HG02610 (cell line): ENCODE results near the gene NRAP.

Experiments used
- ATAC-seq: cut with Tn5 transposase; IDR thresholded peaks from one replicate; pipeline ENCODE4 v1.9.1; 2021; ENCODE audit warnings: mild to moderate bottlenecking, moderate library complexity; ENCODE audit not compliant: unreplicated experiment

The NRAP gene

GRCh38 chr10:113563306-113564088 is 100.3 kb downstream of the NRAP start:
- ATAC-seq, result peak; percentile 95

DNA sequence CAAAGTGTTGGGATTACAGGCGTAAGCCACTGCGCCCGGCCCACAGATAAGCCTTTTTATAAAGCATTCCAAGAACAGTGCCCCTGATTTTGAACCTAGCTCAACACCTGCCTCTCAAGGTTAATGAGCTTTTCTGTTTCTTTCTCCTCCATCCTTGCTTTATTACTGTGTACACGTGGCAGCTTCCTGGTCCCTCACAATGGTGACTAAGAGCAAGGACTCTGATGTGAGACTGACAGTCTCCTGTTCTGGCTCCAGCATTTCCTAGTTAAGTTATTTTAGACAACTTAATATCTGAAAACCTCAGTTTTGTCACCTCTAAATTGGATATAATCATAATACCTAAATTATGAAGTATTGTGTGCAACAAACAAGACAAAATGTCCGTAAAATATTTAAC is 101.1 kb downstream of the NRAP start:
- no peak for ATAC-seq

- no peak for ATAC-seq
Measured at GRCh38 chr10:113562069-113562468, 101.8 kb downstream of the NRAP start.

DNA sequence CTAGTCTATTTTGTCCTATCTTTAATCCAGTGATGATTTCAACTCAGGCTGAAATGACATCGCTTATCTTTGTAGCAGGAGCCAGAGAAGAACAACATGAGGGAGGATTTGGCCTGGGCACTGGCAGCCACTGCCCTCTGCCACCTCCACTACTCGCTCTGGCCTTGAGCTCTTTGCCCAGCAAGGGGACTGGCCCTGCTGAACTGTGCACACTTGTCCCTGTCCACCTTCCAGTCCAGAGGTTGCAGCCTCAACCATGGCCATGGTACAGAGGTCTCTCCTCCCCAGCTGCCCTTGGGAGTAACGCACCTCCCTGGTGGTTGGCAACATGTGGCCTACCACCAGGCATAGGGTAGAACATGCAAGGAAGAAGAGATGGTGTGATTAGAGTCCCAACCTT is 102.6 kb downstream of the NRAP start:
- no peak for ATAC-seq

DNA sequence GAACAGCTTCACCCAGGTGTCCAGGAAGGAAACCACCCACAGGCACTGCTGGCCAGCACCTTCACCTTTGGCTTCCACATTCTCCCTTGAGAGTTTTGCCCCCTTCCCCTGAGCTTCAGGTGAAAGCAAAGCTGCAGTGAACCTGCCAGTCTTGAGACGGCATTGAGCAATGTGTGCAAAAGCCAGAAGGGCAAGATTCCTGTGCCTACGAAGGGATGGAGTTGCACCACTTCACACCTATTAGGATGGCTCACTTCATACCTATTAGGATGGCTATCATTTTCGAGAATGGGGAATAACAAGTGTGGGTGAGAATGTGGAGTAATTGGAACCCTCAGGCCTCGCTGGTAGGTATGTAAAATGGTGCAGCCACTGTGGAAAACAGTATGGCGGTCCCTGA is 103.8 kb downstream of the NRAP start:
- no peak for ATAC-seq

- no peak for ATAC-seq
Measured at GRCh38 chr10:113557903-113558321, 105.9 kb downstream of the NRAP start.

DNA sequence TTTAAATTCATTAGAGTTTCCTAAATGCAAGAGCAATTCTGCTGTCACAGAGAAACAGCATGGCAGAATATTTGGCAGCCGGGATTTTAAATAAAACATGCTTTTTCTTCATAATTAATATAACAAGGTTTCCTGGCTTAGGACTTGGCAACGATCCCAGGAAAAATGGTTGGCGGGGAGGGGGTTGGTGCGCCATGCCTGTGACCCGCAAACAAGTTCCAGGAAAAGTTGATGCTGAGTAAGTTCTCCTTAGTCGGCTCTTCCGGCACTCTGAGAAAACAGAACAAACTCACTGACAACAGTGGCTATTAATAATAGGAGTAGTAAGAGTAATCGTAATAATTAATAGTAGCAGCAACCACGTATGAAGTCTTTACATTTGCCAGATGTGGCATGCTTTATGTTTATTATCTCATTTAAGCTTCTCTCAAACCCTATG is 106.4 kb downstream of the NRAP start:
- no peak for ATAC-seq

DNA sequence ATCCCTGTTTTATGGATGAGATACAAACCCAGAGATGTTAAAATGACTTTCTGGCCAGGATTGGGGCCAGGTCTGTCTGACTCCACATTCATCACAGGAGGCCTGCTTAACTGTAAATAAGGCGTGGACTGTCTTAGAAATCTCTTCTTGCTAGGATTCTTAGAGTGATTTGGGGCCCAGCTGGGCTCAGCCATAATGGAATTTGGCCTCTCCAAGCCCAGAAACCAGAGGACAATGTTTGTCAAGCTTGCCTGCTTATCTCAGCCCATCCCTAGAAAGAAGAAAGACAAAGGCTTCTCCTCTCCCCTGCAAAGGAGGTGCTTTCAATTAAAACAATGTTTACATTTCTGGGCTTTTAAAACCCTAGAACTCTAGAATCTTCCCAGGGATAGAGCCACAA is 108.1 kb downstream of the NRAP start:
- no peak for ATAC-seq

DNA sequence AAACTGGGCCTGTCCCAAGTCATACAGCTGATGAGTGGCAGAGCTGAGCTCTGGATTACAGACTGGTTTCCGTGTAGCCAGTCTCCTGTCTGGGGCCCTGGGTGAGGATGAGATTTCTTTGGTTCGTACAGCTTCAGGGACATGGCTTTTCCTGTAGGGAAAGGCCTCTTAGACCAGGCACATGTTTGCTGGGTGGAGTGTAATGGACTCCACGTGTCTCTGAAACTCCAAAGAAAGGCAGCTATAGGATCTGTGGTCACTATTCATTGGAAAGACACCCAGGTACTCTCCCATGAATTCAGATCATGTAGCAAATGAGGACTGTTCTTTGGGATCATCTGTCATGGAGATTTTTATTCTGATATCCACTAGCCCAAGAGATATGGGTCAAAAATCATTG is 108.6 kb downstream of the NRAP start:
- ATAC-seq, result no peak

DNA sequence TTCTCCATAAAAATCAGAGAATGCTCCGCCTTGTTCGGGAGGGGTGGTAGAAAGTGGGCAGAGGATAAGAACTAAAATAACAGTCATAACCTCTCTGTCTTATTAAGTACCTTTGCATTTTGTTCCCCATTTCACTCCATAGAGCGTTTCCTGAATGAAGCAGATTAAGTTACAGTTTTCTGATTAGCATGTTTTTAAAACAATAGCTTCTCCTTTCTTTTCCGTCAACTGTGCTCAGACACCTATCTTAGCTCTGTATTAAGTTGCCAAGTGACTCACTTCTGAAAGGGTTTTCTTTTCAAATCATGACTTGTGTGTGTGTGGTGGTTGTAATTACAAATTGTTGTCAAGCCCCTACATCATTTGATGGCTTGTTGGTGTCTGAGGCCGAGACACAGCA is 109.6 kb downstream of the NRAP start:
- ATAC-seq, result no peak

- ATAC-seq, result no peak
Measured at GRCh38 chr10:113553149-113553548, 110.7 kb downstream of the NRAP start.

GRCh38 chr10:113552701-113553100 is 111.1 kb downstream of the NRAP start, which contains the start of gene HABP2:
Gene HABP2, plus strand, starts transcription at chr10:113553053. Its CDS starts 69 bp downstream, at chr10:113553122.
- no peak for ATAC-seq

DNA sequence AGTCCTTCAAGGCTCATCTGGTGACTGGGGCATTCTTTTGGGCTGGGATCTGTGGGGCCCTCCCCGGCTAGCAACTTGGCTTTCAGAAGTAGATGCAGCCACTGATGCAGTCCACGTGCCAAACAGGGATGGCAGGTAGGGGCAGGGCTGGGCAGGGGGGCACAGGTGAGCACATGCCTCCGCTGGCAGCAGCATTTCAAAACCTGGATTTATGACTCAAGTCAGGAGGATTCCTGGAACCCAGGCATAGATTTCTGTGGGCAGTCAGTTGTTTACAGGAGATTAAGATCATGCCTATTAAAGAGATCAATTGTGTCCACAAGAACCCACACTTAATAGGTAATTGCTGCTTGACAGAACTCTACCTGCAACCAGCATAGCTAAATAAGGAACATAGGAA is 111.8 kb downstream of the NRAP start:
- no peak for ATAC-seq

GRCh38 chr10:113550365-113550764 is 113.5 kb downstream of the NRAP start:
- ATAC-seq, result no peak

DNA sequence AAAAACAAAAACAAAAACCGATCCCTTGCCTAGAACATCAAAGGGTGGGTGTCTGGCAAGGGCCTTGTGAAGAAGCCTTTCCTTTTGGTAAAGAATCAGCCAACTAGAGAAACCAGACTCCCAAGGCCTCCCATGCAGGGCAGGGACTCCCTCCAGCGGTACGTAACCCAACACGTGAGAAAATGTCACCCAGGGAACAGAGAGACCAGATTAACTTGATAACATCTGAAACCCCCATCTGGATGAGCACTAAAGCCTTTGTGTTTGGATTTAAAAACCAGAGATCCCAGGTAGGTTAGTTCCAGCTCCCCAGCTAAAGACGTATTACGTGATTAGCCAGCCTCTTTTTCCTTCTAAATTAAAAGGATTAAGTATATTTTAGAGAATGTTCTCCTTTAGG is 114.0 kb downstream of the NRAP start:
- ATAC-seq, result no peak

DNA sequence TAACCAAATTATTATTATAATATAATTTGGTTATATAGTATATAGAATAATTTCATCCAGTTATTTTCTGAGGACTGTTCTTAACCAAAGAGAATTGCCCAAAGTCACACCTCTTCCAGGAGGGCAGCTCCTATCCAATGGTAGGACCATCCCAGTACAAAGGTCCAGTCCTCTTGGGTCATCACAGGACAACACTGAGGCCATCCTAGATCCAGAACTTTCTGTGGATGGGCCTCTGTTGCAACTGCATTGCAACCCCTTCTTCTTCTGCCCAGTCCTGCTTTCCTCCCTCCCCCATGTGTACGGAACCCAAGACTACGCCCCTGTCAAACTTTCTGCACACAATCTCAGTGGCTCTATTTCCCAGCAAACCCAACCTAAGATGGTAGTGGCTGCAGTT is 116.4 kb downstream of the NRAP start:
- no peak for ATAC-seq

GRCh38 chr10:113544392-113544791 is 119.4 kb downstream of the NRAP start:
- no peak for ATAC-seq

- ATAC-seq, result no peak
Measured at GRCh38 chr10:113543107-113543955, 120.5 kb downstream of the NRAP start.

- no peak for ATAC-seq
Measured at GRCh38 chr10:113541549-113541927, 122.3 kb downstream of the NRAP start.

GRCh38 chr10:113540845-113541548 is 122.8 kb downstream of the NRAP start:
- ATAC-seq, result no peak

- no peak for ATAC-seq
Measured at GRCh38 chr10:113539789-113540188, 124.1 kb downstream of the NRAP start.
